ENCODE results near the gene MRPL22. TPM values are rescaled to one million over a fixed set of nuclear protein-coding genes. Genes with fewer than 3 reads are reported as not detected.

The MRPL22 gene
- total and polyA plus RNA-seq, 7 donors: 13.8 to 73.1 (median 40.0) TPM

- Histone ChIP-seq H3K9me3 (no peaks in the 10 kb centered on the region), H3K27me3 (no peaks in the 10 kb centered on the region), H3K36me3 (peaks cover 6 to 33% (median 11%) of the 10 kb centered on the region in 4 donors), H3K4me3 (no peak overlapping the region), H3K4me1 (no peaks in the 10 kb centered on the region), H3K27ac (no peak overlapping the region)
- intact Hi-C loops (cut with DNase I): no loop called here
- no peak for DNase-seq
- TF ChIP-seq EP300 (IDR thresholded peaks at IDR 0.05): no peak
- TF ChIP-seq CTCF (IDR thresholded peaks at IDR 0.05): peak in 1 of 4 experiments; percentile 22
- WGBS, 2 donors: 85 to 86% methylated on average over 5 of the region's 5 CpGs
These were observed 26.6 kb downstream of the MRPL22 start for GRCh38 chr5:154967421-154968024.

- Histone ChIP-seq H3K9me3 (no peaks in the 10 kb centered on the region), H3K27ac (no peak overlapping the region), H3K4me3 (no peak overlapping the region), H3K4me1 (no peaks in the 10 kb centered on the region), H3K36me3 (peaks cover 6 to 31% (median 11%) of the 10 kb centered on the region in 4 donors), H3K27me3 (no peaks in the 10 kb centered on the region)
- no peak for DNase-seq
- intact Hi-C loops (cut with DNase I): no loop called here
- WGBS, 2 donors: 83 to 90% methylated on average over 5 of the region's 5 CpGs
- no peak for TF ChIP-seq POLR2A (IDR thresholded peaks at IDR 0.05)
- no peak for TF ChIP-seq CTCF (IDR thresholded peaks at IDR 0.05)
- no peak for TF ChIP-seq EP300 (IDR thresholded peaks at IDR 0.05)
- TF ChIP-seq POLR2AphosphoS5 (IDR thresholded peaks at IDR 0.05): no peak
These were observed 28.1 kb downstream of the MRPL22 start for GRCh38 chr5:154968953-154969352.

GRCh38 chr5:154970759-154971158, 29.9 kb downstream of the MRPL22 start:
- no peak for DNase-seq
- no peak overlapping the region for H3K27ac ChIP-seq
- peaks cover 6 to 31% (median 11%) of the 10 kb centered on the region in 4 donors for H3K36me3 ChIP-seq
- no peaks in the 10 kb centered on the region for H3K27me3 ChIP-seq
- TF ChIP-seq POLR2A (IDR thresholded peaks at IDR 0.05): no peak
- TF ChIP-seq EP300 (IDR thresholded peaks at IDR 0.05): no peak
- TF ChIP-seq POLR2AphosphoS5 (IDR thresholded peaks at IDR 0.05): no peak
- TF ChIP-seq CTCF (IDR thresholded peaks at IDR 0.05): no peak
- H3K4me1 ChIP-seq: no peaks in the 10 kb centered on the region
- no peak overlapping the region for H3K4me3 ChIP-seq
- H3K9me3 ChIP-seq: no peaks in the 10 kb centered on the region
- intact Hi-C loops (cut with DNase I): no loop called here

GRCh38 chr5:154971501-154971900, 30.6 kb downstream of the MRPL22 start:
- Histone ChIP-seq H3K27ac (no peak overlapping the region), H3K4me3 (no peak overlapping the region), H3K36me3 (peaks cover 6 to 30% (median 11%) of the 10 kb centered on the region in 4 donors), H3K27me3 (no peaks in the 10 kb centered on the region), H3K9me3 (no peaks in the 10 kb centered on the region), H3K4me1 (no peaks in the 10 kb centered on the region)
- intact Hi-C loops (cut with DNase I): no loop called here
- TF ChIP-seq CTCF (IDR thresholded peaks at IDR 0.05): no peak
- TF ChIP-seq EP300 (IDR thresholded peaks at IDR 0.05): no peak
- no peak for TF ChIP-seq POLR2AphosphoS5 (IDR thresholded peaks at IDR 0.05)
- TF ChIP-seq POLR2A (IDR thresholded peaks at IDR 0.05): no peak
- no peak for DNase-seq
- 86 to 93% methylated on average over 2 of the region's 2 CpGs for WGBS, 2 donors
